Measurements from ENCODE around the gene ANAPC2.

ANAPC2 gene

GRCh38 chr9:137226338-137227053 is 38.1 kb upstream of the ANAPC2 start:
- DNase-seq: no peak

- DNase-seq: no peak
Observed at GRCh38 chr9:137225699-137226331, 37.5 kb upstream of the ANAPC2 start.

- no peak for DNase-seq
Observed at GRCh38 chr9:137224830-137225694, 36.7 kb upstream of the ANAPC2 start, which contains the start of gene CYSRT1. Gene CYSRT1 (plus strand): TSS chr9:137225174. CDS start chr9:137225622, 448 bp downstream.

- DNase-seq: peak; percentile 84
Observed at GRCh38 chr9:137223078-137223970, 35.0 kb upstream of the ANAPC2 start.

- no peak for DNase-seq
Observed at GRCh38 chr9:137222190-137223077, 34.1 kb upstream of the ANAPC2 start, which contains the start of gene RNF208. Gene RNF208 (minus strand): TSS chr9:137222240. CDS start chr9:137221212, 1,028 bp downstream.

- no peak for DNase-seq
Observed at GRCh38 chr9:137221506-137222111, 33.2 kb upstream of the ANAPC2 start.

- no peak for DNase-seq
Observed at GRCh38 chr9:137221095-137221505, 32.7 kb upstream of the ANAPC2 start.

- DNase-seq: no peak
Observed at GRCh38 chr9:137220317-137221094, 32.1 kb upstream of the ANAPC2 start.

- DNase-seq: no peak
Observed at GRCh38 chr9:137219757-137220316, 31.5 kb upstream of the ANAPC2 start.

GRCh38 chr9:137218754-137219271 is 30.5 kb upstream of the ANAPC2 start:
- no peak for DNase-seq

- no peak for DNase-seq
Observed at GRCh38 chr9:137218212-137218753, 29.9 kb upstream of the ANAPC2 start.

- DNase-seq: no peak
Observed at GRCh38 chr9:137217276-137218211, 29.2 kb upstream of the ANAPC2 start.

GRCh38 chr9:137216188-137216965 is 28.0 kb upstream of the ANAPC2 start:
- DNase-seq: no peak

- DNase-seq: no peak
Observed at GRCh38 chr9:137215196-137215986, 27.0 kb upstream of the ANAPC2 start.

GRCh38 chr9:137214620-137215019 is 26.3 kb upstream of the ANAPC2 start:
- no peak for DNase-seq

Data from NCI-H1694 treated with DMSO at 0.1 percent for 48 hours (cell line).